ENCODE measurements around the gene PALD1. TPM values are rescaled to one million over a fixed set of nuclear protein-coding genes. Genes with fewer than 3 reads are reported as not detected.

The PALD1 gene
- total and polyA plus RNA-seq, 2 of the 4 experiments (the other 2 are of a cell fraction): 0.12 to 0.18 TPM

DNA sequence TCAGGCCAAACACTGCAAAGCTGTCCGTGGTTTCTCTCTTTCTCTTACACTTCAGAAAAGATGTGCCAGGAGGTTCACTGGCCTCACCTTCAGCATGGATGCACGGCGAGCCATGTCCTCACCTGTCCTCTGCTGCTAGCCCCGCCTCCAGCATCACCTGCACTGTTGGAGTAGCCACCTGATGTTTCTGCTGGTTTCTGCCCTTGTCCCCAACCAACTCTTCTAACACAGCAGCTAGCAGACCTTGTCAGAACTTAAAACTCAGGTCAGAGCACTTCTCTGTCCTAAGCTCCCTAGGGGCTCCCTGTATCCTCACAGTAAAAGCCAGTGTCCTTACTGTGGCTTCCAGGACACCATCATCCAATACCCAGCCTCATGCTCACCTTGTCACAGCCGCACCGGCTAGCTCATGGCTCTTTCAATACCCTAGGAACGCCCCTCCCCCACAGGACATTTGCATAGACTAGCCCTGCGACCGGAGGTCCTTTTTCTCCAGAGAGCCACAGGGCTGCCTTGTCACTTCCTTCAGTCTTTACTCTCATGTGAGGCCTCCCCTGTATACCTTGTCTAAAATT is 15.2 kb downstream of the PALD1 start:
- DNase-seq (no peak), ATAC-seq (ENCODE audit: low read depth) (no peak)
- no peak overlapping the region for H3K4ac ChIP-seq (ENCODE audit: low read depth, low read length)
- 67% methylated on average over 8 of the region's 9 CpGs; no CpG with 5 or more reads in 1 of the 2 experiments for WGBS, 2 experiments (ENCODE audit: extremely low coverage in 2 of 2, insufficient read length in 1 of 2)
- H3K9me3 ChIP-seq (ENCODE audit: control insufficient read depth, insufficient read depth, low read length): no peaks in the 10 kb centered on the region
- no peak overlapping the region for H2BK5ac ChIP-seq (ENCODE audit: low read depth, low read length, poor library complexity, severe bottlenecking)
- no peak overlapping the region for H4K5ac ChIP-seq (ENCODE audit: low read depth, low read length)
- TF ChIP-seq POLR2A (IDR thresholded peaks at IDR 0.05; ENCODE audit: low read depth, low read length) (no peak), MXI1 (IDR thresholded peaks at IDR 0.05; ENCODE audit: borderline replicate concordance, low read depth, low read length) (no peak), FOS (IDR thresholded peaks at IDR 0.05; ENCODE audit: low read depth, low read length) (no peak), RAD21 (IDR thresholded peaks at IDR 0.05; ENCODE audit: low read length) (no peak), SMC3 (IDR thresholded peaks at IDR 0.05; ENCODE audit: low read depth, low read length) (no peak), MAFK (IDR thresholded peaks at IDR 0.05; ENCODE audit: low read depth, low read length) (no peak), RFX5 (IDR thresholded peaks at IDR 0.05; ENCODE audit: low read depth, low read length) (no peak), MAZ (IDR thresholded peaks at IDR 0.05; ENCODE audit: borderline replicate concordance, low read depth, low read length) (no peak)
- TF ChIP-seq, protein P1, sequence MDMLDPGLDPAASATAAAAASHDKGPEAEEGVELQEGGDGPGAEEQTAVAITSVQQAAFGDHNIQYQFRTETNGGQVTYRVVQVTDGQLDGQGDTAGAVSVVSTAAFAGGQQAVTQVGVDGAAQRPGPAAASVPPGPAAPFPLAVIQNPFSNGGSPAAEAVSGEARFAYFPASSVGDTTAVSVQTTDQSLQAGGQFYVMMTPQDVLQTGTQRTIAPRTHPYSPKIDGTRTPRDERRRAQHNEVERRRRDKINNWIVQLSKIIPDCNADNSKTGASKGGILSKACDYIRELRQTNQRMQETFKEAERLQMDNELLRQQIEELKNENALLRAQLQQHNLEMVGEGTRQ (IDR thresholded peaks at IDR 0.05; ENCODE audit: low read depth, low read length): no peak
- TF ChIP-seq, protein P2, sequence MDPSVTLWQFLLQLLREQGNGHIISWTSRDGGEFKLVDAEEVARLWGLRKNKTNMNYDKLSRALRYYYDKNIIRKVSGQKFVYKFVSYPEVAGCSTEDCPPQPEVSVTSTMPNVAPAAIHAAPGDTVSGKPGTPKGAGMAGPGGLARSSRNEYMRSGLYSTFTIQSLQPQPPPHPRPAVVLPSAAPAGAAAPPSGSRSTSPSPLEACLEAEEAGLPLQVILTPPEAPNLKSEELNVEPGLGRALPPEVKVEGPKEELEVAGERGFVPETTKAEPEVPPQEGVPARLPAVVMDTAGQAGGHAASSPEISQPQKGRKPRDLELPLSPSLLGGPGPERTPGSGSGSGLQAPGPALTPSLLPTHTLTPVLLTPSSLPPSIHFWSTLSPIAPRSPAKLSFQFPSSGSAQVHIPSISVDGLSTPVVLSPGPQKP (IDR thresholded peaks at IDR 0.05; ENCODE audit: borderline replicate concordance, low read depth, low read length): no peak
- TF ChIP-seq, protein P3, sequence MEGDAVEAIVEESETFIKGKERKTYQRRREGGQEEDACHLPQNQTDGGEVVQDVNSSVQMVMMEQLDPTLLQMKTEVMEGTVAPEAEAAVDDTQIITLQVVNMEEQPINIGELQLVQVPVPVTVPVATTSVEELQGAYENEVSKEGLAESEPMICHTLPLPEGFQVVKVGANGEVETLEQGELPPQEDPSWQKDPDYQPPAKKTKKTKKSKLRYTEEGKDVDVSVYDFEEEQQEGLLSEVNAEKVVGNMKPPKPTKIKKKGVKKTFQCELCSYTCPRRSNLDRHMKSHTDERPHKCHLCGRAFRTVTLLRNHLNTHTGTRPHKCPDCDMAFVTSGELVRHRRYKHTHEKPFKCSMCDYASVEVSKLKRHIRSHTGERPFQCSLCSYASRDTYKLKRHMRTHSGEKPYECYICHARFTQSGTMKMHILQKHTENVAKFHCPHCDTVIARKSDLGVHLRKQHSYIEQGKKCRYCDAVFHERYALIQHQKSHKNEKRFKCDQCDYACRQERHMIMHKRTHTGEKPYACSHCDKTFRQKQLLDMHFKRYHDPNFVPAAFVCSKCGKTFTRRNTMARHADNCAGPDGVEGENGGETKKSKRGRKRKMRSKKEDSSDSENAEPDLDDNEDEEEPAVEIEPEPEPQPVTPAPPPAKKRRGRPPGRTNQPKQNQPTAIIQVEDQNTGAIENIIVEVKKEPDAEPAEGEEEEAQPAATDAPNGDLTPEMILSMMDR (conservative IDR thresholded peaks at IDR 0.05; ENCODE audit: low read depth, low read length): no peak
- no peaks in the 10 kb centered on the region for H4K20me1 ChIP-seq (ENCODE audit: insufficient read depth, low read length)
- no peak overlapping the region for H3K23ac ChIP-seq (ENCODE audit: low read depth, low read length)
- H4K8ac ChIP-seq (ENCODE audit: low read depth in 2 of 2, low read length in 2 of 2): no peak overlapping the region
- dilution Hi-C loops (cut with HindIII; ENCODE audit: low sequenced_read_pairs, unreplicated experiment) (no loop called here), in situ Hi-C loops (cut with MboI; ENCODE audit: low sequenced_read_pairs) (no loop called here), intact Hi-C loops (cut with micrococcal nuclease) (no loop called here)
- no peak overlapping the region for H2BK120ac ChIP-seq (ENCODE audit: low read depth, low read length)
- H3K14ac ChIP-seq (replicated peaks; ENCODE audit: low read depth, low read length): no peak overlapping the region
- no peak overlapping the region for H3K9ac ChIP-seq (ENCODE audit: low read depth, low read length)
- BruUV-seq (replicated peaks): no TSS peak
- H3K79me1 ChIP-seq (ENCODE audit: low read depth in 1 of 2, low read length in 2 of 2): no peaks in the 10 kb centered on the region
- H2BK15ac ChIP-seq (ENCODE audit: low read depth, low read length): no peak overlapping the region
- no peak overlapping the region for H2AK9ac ChIP-seq (replicated peaks; ENCODE audit: low read depth, low read length, poor library complexity)
- no peaks in the 10 kb centered on the region for H3K9me1 ChIP-seq (ENCODE audit: insufficient read depth, low read length)
- peaks cover 34% of the 10 kb centered on the region for H3K27me3 ChIP-seq (ENCODE audit: control insufficient read depth, insufficient read depth, low read length)
- no peak overlapping the region for H3K27ac ChIP-seq (ENCODE audit: insufficient read depth, low read length)
- no peak overlapping the region for H3K56ac ChIP-seq (ENCODE audit: extremely low read depth, insufficient read depth, low read length)
- CTCF ChIA-PET: no interaction called here
- POLR2A ChIA-PET (ENCODE audit: unreplicated experiment): no interaction called here
- H3K36me3 ChIP-seq (ENCODE audit: control insufficient read depth, insufficient read depth, low read length): no peaks in the 10 kb centered on the region
- no peak overlapping the region for H3K4me3 ChIP-seq (ENCODE audit: insufficient read depth, low read depth, low read length)
- no peak overlapping the region for H2AK5ac ChIP-seq (ENCODE audit: low read depth, low read length)
- H3K4me1 ChIP-seq (ENCODE audit: control insufficient read depth, insufficient read depth, low read length): no peaks in the 10 kb centered on the region
- no peak overlapping the region for H2AFZ ChIP-seq (replicated peaks; ENCODE audit: low read length, poor library complexity)
- H4K91ac ChIP-seq (ENCODE audit: insufficient read depth, low read depth, low read length): no peak overlapping the region
- no peak overlapping the region for H2BK20ac ChIP-seq (ENCODE audit: low read depth, low read length)
- H3K4me2 ChIP-seq (ENCODE audit: low read depth, low read length): no peak overlapping the region
- H3K18ac ChIP-seq (ENCODE audit: low read depth, low read length): no peak overlapping the region

All from IMR-90 (cell line).